ENCODE measurements around the gene LRRC7. TPM values are rescaled to one million over a fixed set of nuclear protein-coding genes. Genes with fewer than 3 reads are reported as not detected.

The LRRC7 gene
- total RNA-seq, 2 donors from 2014 or later = 2.8 to 3.0 TPM

- no peak overlapping the region for H3K4me3 ChIP-seq
- no peaks in the 10 kb centered on the region for H3K4me1 ChIP-seq (replicated peaks)
- H3K36me3 ChIP-seq = no peaks in the 10 kb centered on the region
- DNase-seq (ENCODE audit: low spot score) = no peak
- WGBS = 61% methylated on average over 3 of the region's 3 CpGs
- H3K27ac ChIP-seq = no peak overlapping the region
- TF ChIP-seq POLR2AphosphoS5 (IDR thresholded peaks at IDR 0.05) = no peak
- no peak for TF ChIP-seq CTCF (IDR thresholded peaks at IDR 0.05)
- no peak for TF ChIP-seq POLR2A (IDR thresholded peaks at IDR 0.05)
- H3K9me3 ChIP-seq = no peaks in the 10 kb centered on the region
- intact Hi-C loops (cut with DNase I) = no loop called here
- no peaks in the 10 kb centered on the region for H3K27me3 ChIP-seq (replicated peaks; ENCODE audit: insufficient read depth)
Measured at GRCh38 chr1:69743146-69743545, 175.4 kb downstream of the LRRC7 start.

GRCh38 chr1:69744381-69744780 is 176.7 kb downstream of the LRRC7 start:
- no peaks in the 10 kb centered on the region for H3K9me3 ChIP-seq
- intact Hi-C loops (cut with DNase I) = no loop called here
- no peaks in the 10 kb centered on the region for H3K36me3 ChIP-seq
- WGBS = 83% methylated on average over 2 of the region's 2 CpGs
- H3K27ac ChIP-seq = no peak overlapping the region
- no peaks in the 10 kb centered on the region for H3K4me1 ChIP-seq (replicated peaks)
- H3K27me3 ChIP-seq (replicated peaks; ENCODE audit: insufficient read depth) = no peaks in the 10 kb centered on the region
- H3K4me3 ChIP-seq = no peak overlapping the region
- no peak for DNase-seq (ENCODE audit: low spot score)
- TF ChIP-seq CTCF (IDR thresholded peaks at IDR 0.05) (no peak), POLR2AphosphoS5 (IDR thresholded peaks at IDR 0.05) (no peak), POLR2A (IDR thresholded peaks at IDR 0.05) (no peak)

- 90% methylated on average over 2 of the region's 2 CpGs for WGBS
- Histone ChIP-seq H3K27ac (no peak overlapping the region), H3K9me3 (no peaks in the 10 kb centered on the region), H3K36me3 (no peaks in the 10 kb centered on the region), H3K27me3 (replicated peaks; ENCODE audit: insufficient read depth) (no peaks in the 10 kb centered on the region), H3K4me3 (no peak overlapping the region), H3K4me1 (replicated peaks) (no peaks in the 10 kb centered on the region)
- no peak for DNase-seq (ENCODE audit: low spot score)
- intact Hi-C loops (cut with DNase I) = no loop called here
- TF ChIP-seq POLR2AphosphoS5 (IDR thresholded peaks at IDR 0.05) = no peak
- no peak for TF ChIP-seq CTCF (IDR thresholded peaks at IDR 0.05)
- TF ChIP-seq POLR2A (IDR thresholded peaks at IDR 0.05) = no peak
Measured at GRCh38 chr1:69747207-69747606, 179.5 kb downstream of the LRRC7 start.

- H3K9me3 ChIP-seq = no peaks in the 10 kb centered on the region
- H3K36me3 ChIP-seq = no peaks in the 10 kb centered on the region
- no peak for TF ChIP-seq CTCF (IDR thresholded peaks at IDR 0.05)
- TF ChIP-seq POLR2AphosphoS5 (IDR thresholded peaks at IDR 0.05) = no peak
- TF ChIP-seq POLR2A (IDR thresholded peaks at IDR 0.05) = no peak
- H3K4me1 ChIP-seq (replicated peaks) = no peaks in the 10 kb centered on the region
- no peak for DNase-seq (ENCODE audit: low spot score)
- 89% methylated on average over 1 of the region's 1 CpG for WGBS
- no peaks in the 10 kb centered on the region for H3K27me3 ChIP-seq (replicated peaks; ENCODE audit: insufficient read depth)
- H3K27ac ChIP-seq = no peak overlapping the region
- no peak overlapping the region for H3K4me3 ChIP-seq
- intact Hi-C loops (cut with DNase I) = no loop called here
Measured at GRCh38 chr1:69750638-69751037, 182.9 kb downstream of the LRRC7 start.

- DNase-seq (ENCODE audit: low spot score) = no peak
- TF ChIP-seq POLR2A (IDR thresholded peaks at IDR 0.05) (no peak), CTCF (IDR thresholded peaks at IDR 0.05) (no peak)
Measured at GRCh38 chr1:69752831-69753230, 185.1 kb downstream of the LRRC7 start.

More at GRCh38 chr1:69752831-69753230, 185.1 kb downstream of the LRRC7 start:
- WGBS = 36% methylated on average over 2 of the region's 2 CpGs
- Histone ChIP-seq H3K27me3 (replicated peaks; ENCODE audit: insufficient read depth) (no peaks in the 10 kb centered on the region), H3K9me3 (no peaks in the 10 kb centered on the region), H3K27ac (no peak overlapping the region), H3K4me1 (replicated peaks) (no peaks in the 10 kb centered on the region), H3K4me3 (no peak overlapping the region), H3K36me3 (no peaks in the 10 kb centered on the region)
- intact Hi-C loops (cut with DNase I) = no loop called here

Measured in prostate gland (tissue), 2 donors.